DND-41 (cell line): ENCODE data around the gene IFT27.

Experiments used
- CTCF ChIP-seq: IDR thresholded peaks from 2 replicates; pipeline ENCODE4 v1.5.1; 2012; ENCODE audit warnings: borderline replicate concordance, low read length, moderate library complexity, mild to moderate bottlenecking; ENCODE audit not compliant: poor library complexity, severe bottlenecking; ENCODE audit errors: extremely low read depth
- EZH2 ChIP-seq: IDR thresholded peaks from 3 replicates; pipeline ENCODE4 v1.6.1; 2012; ENCODE audit warnings: borderline replicate concordance, low read depth, mild to moderate bottlenecking, moderate library complexity, low read length, inconsistent platforms; ENCODE audit not compliant: severe bottlenecking

DNA sequence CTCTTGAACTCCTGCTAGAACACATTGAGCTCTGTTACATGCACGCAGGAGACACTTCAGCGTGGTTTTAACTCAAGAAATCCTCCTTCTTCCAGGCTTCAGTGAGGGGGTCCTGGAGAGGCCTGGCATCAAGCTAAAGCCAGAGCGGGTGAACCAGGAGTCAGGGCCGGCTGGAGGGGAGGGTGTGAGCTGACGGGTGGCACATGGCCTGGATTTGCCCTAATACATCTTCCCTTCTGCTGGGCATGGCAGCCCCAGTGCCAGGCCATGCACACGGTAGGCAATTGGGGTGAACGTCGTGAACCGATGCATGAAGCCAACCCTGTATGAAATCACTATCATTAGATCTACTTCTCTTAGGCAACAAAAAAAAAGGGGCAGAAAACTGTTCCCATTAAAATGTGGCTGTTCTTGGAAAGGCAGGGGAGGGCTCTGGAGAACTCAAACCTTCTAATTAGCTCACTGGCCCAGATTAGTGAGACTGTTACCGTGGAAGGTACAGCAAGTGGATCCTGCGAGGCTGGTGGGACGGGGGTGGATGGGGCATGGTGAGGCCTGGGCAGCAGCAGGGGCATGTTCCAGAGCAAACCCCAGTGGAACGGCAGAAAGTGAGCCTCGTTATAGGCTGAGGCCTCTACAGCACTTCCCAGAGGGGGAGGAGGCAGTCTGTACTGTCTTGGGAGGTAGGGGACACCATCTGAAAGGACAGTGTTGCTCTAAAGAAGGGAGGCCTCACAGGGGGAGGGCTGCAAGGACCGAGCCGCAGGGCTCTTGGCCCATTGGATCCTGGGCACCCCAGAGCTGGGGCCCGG is 10.6 kb downstream of the IFT27 start:
- TF ChIP-seq CTCF = no peak
- TF ChIP-seq EZH2 = no peak
